RPMI7951 (cell line): ENCODE measurements around the gene BBIP1. TPM values are rescaled to one million over a fixed set of nuclear protein-coding genes. Genes with fewer than 3 reads are reported as not detected.

Experiments used
- DNase-seq: peaks from one replicate; pipeline ENCODE4 v3.0.0-alpha.2; 2012; ENCODE audit warnings: low read depth
- total RNA-seq: library from RNA; depleted of rRNA; stranded (reverse); fragments of >200 nt; shearing (Covaris generic); gene quantifications from 2 replicates; pipeline ENCODE4 v1.2.3, GENCODE V29; 2014; rRNA removed

Gene BBIP1
- total RNA-seq: 32.5 and 37.7 TPM in 2 replicates

GRCh38 chr10:110918643-110919348 is at the start of gene BBIP1:
Gene BBIP1 (minus strand): TSS chr10:110919180. CDS start chr10:110918157, 1,023 bp downstream.
- peak; percentile 99 for DNase-seq

- DNase-seq: no peak
These were observed 48.7 kb upstream of the BBIP1 start for GRCh38 chr10:110967645-110968044.

- no peak for DNase-seq
These were observed 48.1 kb upstream of the BBIP1 start for GRCh38 chr10:110967009-110967630.

DNA sequence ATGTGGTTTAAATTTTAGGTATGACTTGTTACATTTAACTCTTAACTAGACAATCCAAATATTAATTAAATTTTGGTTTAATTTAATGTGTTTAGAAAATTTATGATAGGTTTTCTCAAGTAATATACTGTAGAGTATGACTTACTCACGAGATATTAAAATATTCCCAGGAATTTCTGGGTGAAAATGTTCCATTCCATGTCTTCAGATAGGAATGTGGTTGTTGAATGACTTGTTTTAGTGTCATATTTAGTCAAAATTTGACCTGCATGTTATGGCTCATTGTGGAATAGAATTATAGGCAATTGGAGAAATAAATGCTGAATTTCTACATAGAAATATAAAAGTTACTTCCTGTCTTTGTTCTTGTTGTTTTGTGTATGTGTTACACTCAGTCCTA is 47.2 kb upstream of the BBIP1 start:
- no peak for DNase-seq

DNA sequence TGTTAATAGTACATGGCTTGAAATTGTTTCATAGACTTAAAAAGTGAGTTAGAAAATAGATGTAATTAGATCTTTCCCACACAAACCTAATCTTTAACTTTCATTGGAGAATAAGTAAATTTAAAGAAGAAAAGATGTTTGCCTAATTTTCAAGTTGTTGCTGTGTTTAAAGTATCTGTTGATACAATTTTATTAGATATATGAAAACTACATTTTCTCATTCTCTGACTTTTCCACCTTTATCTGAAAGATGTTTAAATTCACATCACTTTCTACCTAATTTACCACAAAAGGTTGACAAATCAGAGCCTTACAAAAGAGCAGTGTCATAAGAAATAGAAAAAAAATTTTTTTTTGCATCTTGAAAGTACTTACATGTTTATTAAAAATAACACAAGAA is 46.2 kb upstream of the BBIP1 start:
- DNase-seq: no peak

- DNase-seq: no peak
These were observed 45.7 kb upstream of the BBIP1 start for GRCh38 chr10:110964681-110965080.

DNA sequence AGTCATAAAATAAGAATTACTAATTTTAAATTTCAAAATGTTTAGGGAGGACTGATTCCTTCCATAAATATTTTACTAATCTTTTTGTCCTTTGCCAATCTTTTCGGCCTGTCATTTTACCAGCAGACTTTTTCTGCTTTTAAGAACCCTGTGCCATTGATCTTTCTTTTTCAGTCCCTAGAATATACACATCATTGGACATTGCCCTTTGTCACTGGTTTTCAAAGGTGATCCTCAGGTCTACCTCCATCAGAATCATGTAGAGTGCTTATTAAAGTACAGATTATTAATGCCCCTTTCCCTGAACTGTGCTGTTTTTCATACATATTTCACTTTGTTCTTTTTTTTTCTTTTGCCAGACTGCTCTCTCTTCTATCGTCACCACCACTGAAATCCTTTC is 44.2 kb upstream of the BBIP1 start:
- no peak for DNase-seq

DNA sequence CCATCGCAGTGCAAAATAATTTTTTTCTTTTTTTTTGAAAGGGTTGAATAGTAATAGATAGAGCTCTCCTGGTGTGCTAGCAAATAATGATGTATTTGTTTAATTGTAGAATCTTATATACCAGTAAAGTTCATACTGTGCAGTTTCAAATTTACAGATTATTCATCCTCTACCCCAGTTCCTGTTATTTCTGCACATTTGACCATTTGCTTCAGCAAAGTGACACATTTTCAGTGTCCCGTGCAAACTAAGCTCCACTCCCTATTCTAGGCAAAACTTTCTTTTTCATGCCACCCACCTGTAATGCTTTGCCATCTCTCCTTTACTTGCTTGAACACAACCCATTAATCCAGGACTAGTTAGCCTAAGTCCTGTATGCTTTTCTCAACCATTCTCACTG is 43.5 kb upstream of the BBIP1 start:
- no peak for DNase-seq

DNA sequence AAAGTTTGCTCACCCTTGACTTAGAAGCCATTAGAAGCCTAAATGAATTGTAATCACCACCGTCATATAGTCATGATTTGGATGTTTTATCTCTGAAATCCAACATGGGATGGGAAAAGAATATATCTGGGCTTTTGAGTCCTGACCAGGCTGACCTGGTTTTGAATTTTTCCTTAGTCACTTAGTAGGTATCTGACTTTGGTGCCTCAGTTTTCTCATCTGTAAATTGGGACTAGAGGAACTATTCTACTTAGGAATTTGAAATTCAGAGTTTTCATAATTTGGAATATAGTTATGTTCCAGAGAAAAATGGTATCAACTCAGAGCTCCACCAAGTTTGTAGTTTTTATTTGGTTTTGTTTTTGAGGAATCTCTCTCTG is 41.3 kb upstream of the BBIP1 start:
- DNase-seq: no peak

DNA sequence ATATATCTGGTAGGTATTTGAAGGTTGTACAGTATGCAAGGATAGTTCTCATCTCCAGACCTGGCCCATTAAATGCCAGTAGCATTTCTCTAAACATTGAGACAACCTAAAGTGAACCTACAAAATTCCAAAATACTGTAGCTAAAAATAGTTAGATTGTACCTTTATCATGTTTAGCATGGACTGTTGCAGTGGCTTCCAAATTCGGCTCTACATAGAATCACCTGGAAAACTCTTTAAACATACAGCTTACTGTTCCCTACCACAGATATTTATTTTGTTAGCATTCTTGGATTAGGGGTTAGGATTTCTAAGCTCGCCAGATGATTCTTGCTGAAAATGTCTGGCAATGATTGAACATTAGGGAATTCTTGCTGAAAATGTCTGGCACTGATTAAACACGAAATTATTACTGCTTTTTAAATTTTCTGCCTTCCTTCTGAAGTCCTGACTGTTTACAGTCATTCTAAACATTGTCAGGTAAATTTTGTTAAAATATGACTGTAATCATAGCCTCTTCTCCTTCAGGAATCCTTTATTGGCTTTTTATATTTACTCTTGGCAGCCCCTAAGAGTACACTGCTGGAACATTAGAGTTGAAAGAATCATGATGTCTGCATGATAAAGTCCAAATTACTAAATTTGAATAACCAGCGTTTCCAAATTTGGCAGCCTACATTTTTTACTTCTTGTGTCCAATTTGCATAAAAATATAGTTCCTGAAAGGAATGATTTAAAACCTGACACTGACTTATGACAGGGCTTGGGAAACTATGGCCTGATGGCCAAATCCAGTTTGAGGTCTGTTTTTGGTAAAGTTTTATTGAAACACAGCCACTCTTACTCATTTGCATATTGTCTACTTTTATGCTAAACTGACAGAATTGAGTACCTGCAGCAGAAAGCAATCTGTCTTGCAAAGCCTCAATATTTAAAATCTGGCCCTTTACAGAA is 40.7 kb upstream of the BBIP1 start:
- no peak for DNase-seq

DNA sequence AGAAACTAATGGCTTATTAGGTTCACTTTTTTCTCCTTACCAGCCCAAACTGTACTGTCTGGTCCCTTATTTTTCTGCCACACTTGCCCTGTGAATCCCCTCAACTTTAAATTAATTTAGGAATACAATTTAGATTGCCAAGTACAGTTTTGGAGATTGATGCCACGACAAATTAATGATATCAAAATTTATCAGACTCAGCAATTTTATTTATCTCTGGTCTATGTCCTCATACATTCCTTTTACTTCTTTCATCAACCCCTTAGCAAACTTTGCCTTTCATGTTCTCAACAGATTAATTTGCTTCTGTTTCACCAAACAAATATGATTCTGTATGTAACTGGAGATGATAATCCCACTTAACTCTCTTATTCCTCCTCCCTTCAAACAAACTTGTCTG is 38.6 kb upstream of the BBIP1 start:
- no peak for DNase-seq

- no peak for DNase-seq
These were observed 32.4 kb upstream of the BBIP1 start for GRCh38 chr10:110951381-110951780.

GRCh38 chr10:110947061-110947595 is 28.1 kb upstream of the BBIP1 start:
- DNase-seq: peak; percentile 0

- DNase-seq: no peak
These were observed 27.5 kb upstream of the BBIP1 start for GRCh38 chr10:110946496-110946895.

DNA sequence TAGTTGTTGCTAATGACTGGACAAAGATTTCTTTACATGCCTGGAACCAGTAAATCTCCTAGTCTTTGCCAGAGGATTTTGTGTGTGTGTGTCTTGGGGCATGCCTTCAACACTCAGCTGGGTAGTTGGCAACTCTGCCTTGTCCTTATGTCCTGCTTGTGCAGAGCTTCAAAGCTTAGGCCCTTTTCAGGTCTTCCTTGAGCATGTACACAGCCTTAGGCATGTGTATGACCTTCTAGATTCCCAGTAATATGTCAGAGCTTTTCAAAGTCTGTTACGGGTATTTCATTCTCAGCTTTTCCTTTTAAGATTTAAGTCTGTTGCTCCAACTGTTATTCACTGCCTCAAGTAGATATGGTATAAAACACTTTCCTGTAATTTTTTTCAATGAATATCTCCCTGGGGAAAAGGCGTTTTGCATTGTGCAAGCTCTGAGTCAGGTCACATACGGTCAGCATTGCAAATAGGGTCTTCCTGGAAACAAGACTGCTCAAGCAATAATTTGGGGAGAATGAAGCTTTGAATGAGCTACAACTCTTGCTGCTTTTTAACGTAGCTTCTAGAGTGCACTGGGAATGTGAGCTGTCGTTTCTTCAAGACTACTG is 25.9 kb upstream of the BBIP1 start:
- no peak for DNase-seq

DNA sequence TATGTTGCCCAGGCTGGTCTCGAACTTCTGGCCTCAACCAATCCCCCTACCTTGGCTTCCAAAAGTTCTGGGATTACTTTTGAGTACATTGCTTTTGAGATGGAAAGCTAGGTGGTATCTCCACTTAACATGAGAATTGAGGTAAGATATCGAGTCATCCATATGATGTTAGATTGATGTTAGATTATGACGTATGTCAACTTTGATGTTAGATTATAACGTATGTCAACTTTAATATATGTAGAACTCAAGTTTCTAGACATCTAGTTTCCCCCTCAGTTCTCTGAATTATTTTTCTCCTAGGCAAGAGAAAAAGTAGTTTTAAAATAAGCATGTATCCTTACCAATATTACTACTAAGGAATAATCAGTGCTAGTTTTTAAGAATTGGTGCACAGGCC is 20.4 kb upstream of the BBIP1 start:
- DNase-seq: no peak

DNA sequence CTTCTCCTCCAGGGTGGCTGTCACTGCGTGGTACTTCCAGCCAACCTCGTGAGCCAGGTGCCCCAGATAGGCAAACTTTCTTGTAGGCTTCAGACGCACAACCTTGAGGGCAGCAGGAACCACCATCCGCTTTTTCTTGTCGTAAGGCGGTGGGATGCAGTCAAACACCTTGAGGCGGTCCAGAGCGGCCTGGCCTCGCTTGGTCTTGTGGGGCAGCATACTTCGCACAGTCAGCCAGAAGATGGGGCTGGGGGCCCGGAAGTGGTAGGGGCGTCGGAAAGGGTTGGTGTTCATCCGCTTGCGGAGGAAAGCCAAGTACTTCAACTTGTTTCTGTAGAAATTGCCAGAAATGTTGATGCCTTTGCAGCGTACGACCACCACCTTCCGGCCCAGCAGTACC is 17.8 kb upstream of the BBIP1 start:
- no peak for DNase-seq

GRCh38 chr10:110932505-110933180 is 13.7 kb upstream of the BBIP1 start:
- no peak for DNase-seq

DNA sequence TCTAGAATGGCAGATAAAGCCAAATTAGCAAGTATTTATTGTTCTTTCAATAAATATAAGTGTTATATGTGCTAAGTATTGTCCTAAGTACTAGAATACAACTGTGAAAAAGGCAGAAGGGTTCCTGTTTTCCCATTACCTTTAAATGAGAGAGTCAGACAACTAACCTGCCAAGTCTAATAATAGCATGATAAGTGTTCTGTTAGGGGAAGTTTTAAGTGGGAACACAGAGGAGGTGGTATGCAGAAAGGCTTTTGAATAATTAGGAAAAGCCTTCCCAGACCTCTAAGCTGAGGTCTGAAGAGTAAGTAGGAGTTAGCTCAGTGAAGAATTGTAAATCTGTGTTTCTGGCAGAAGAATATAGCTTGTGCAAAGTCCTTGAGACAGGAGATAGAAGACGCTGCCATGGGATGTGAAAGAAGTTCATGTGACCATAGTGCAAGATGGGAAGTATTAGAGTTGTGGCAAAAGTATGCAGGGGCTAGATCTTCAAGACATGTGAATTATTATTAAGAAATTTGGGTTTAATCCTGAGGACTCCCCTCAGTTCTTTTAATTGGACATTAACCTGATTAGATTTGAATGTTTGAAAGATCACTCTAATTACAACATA is 12.9 kb upstream of the BBIP1 start:
- no peak for DNase-seq

DNA sequence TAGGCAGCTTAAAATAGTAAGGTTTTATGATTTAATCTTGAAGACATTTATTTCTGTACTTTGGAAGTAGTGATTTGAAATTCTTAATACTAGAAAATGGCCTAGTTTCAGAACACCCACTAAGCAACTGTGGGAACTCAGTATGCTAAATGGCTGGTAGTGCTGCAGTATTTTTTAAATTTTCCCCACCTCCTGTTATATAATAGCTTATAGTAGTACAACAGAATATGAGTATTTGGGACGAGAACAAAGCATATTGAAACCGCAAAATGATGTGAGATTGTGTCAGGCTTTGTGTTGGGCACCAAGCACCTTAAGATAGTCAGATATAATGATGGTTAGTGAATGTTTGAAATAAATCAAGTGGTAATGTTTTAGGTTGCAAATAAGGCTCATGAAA is 8.5 kb upstream of the BBIP1 start:
- DNase-seq: no peak
